ENCODE data around the gene KRT13.

Gene KRT13

DNA sequence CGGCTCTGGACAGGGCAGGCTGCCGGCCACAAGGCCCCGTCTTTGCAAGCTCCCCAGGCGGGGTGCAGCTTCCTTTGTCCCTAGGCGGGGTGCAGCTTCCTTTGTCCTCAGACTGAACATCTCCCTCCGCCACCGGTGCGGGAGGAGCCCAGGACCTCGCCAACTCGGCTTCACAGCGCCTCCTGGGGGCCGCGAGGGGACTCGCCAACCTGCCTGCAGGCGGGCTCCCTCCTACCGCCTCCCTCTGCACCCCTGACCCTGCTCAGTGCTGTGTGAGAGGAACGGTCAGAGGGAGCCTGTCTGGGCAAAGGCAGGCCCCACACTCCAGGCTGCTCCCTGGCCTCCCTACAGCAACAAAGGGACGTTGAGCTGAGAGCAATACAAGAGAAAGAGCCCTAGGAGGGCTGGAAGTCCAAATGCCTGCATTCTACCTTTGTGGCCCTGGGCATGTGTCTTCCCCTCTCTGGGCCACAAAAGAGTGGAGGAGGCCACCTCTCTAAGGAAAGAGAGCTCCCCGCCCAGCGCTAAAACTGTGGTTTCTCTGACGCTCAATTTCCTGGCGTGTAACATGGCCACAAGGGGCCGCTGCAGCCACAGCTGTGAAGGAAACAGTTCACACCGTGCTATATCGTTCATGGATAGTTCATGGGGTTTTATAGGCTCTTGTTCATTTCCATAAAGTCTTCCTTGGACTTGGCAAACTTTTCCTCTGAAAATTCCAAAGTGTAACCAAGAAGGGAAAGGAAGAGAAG is 43.6 kb upstream of the KRT13 start:
- Histone ChIP-seq H3K9me3 (ENCODE audit: low read length) (no peaks in the 10 kb centered on the region), H3K79me2 (ENCODE audit: insufficient read depth, low read length) (no peaks in the 10 kb centered on the region), H3K9ac (ENCODE audit: low read length) (no peak overlapping the region), H3K36me3 (ENCODE audit: insufficient read depth, low read length) (no peaks in the 10 kb centered on the region), H3K4me3 (ENCODE audit: low read depth, low read length, poor library complexity, severe bottlenecking) (no peak overlapping the region), H3K4me2 (ENCODE audit: low read length) (no peak overlapping the region), H3K27me3 (ENCODE audit: insufficient read depth, low read length) (0 out of 2 replicates have a peak, but pooled peaks cover 6% of the 10 kb centered on the region), H3K9me2 (ENCODE audit: low read depth, low read length) (no peaks in the 10 kb centered on the region), H2AFZ (ENCODE audit: low read length) (no peak overlapping the region), H4K20me1 (ENCODE audit: insufficient read depth, low read length) (no peaks in the 10 kb centered on the region), H3K4me1 (ENCODE audit: insufficient read depth, low read length, severe bottlenecking) (no peaks in the 10 kb centered on the region), H3K27ac (ENCODE audit: low read depth, low read length, poor library complexity, severe bottlenecking) (no peak overlapping the region), H3F3A (ENCODE audit: insufficient read depth, low read length) (no peaks in the 10 kb centered on the region)
- no peak for TF ChIP-seq EZH2 (IDR thresholded peaks at IDR 0.05; ENCODE audit: borderline replicate concordance, low read length)
- TF ChIP-seq, protein P1, sequence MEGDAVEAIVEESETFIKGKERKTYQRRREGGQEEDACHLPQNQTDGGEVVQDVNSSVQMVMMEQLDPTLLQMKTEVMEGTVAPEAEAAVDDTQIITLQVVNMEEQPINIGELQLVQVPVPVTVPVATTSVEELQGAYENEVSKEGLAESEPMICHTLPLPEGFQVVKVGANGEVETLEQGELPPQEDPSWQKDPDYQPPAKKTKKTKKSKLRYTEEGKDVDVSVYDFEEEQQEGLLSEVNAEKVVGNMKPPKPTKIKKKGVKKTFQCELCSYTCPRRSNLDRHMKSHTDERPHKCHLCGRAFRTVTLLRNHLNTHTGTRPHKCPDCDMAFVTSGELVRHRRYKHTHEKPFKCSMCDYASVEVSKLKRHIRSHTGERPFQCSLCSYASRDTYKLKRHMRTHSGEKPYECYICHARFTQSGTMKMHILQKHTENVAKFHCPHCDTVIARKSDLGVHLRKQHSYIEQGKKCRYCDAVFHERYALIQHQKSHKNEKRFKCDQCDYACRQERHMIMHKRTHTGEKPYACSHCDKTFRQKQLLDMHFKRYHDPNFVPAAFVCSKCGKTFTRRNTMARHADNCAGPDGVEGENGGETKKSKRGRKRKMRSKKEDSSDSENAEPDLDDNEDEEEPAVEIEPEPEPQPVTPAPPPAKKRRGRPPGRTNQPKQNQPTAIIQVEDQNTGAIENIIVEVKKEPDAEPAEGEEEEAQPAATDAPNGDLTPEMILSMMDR (IDR thresholded peaks at IDR 0.05; ENCODE audit: low read length): peak; percentile 97

DNA sequence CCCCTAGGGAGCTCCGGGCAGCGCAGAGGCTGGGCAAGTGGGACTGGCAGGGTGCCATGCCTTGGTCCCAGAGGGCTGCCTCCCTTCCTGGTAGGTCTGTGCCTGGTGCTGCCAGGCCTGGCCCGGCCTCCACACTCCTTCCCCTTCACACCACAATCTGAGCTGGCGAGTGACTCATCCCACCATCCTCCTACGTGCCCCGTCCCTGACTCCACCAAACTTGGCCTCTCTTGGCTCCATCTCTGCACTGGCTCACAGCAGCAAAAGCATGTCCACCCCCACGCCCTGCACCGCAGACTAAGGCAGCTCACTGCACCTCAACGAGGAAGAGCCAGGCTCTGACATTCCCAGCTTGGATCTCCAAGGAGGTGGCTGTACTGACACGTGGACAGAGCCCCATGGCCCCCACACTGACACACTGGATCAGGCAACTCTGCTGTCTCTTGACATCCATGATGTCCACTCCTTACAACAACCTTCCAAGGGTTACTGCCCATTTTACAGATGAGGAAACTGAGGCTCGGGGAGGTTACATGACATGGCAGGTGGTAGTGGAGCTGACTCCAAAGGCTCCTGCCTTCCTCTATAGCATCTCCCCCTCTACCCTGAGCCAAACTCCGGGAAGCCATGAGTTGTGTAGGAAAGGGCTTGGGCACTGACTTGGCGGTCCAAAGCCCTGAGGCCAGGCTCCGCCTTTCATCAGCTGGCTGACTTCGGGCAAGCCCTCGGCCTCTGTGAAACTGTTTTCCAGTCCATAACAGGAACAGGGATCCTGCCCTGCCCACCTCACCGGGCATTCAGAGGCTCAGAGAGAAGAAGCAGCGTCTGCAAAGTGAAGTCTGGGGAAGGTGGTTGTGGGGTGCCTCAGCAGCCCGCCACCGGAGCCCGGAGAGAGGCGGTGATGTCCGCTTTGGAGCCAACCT is 42.8 kb upstream of the KRT13 start:
- Histone ChIP-seq H3K9me3 (ENCODE audit: low read length) (no peaks in the 10 kb centered on the region), H3K27me3 (ENCODE audit: insufficient read depth, low read length) (0 out of 2 replicates have a peak, but pooled peaks cover 6% of the 10 kb centered on the region), H3K4me2 (ENCODE audit: low read length) (no peak overlapping the region), H3K4me3 (ENCODE audit: low read depth, low read length, poor library complexity, severe bottlenecking) (no peak overlapping the region), H3F3A (ENCODE audit: insufficient read depth, low read length) (no peaks in the 10 kb centered on the region), H4K20me1 (ENCODE audit: insufficient read depth, low read length) (no peaks in the 10 kb centered on the region), H3K9me2 (ENCODE audit: low read depth, low read length) (no peaks in the 10 kb centered on the region), H3K27ac (ENCODE audit: low read depth, low read length, poor library complexity, severe bottlenecking) (no peak overlapping the region), H3K79me2 (ENCODE audit: insufficient read depth, low read length) (no peaks in the 10 kb centered on the region), H3K9ac (ENCODE audit: low read length) (no peak overlapping the region), H3K36me3 (ENCODE audit: insufficient read depth, low read length) (no peaks in the 10 kb centered on the region), H3K4me1 (ENCODE audit: insufficient read depth, low read length, severe bottlenecking) (no peaks in the 10 kb centered on the region), H2AFZ (ENCODE audit: low read length) (no peak overlapping the region)
- TF ChIP-seq, protein P1 (IDR thresholded peaks at IDR 0.05; ENCODE audit: low read length): no peak
- no peak for TF ChIP-seq EZH2 (IDR thresholded peaks at IDR 0.05; ENCODE audit: borderline replicate concordance, low read length)

DNA sequence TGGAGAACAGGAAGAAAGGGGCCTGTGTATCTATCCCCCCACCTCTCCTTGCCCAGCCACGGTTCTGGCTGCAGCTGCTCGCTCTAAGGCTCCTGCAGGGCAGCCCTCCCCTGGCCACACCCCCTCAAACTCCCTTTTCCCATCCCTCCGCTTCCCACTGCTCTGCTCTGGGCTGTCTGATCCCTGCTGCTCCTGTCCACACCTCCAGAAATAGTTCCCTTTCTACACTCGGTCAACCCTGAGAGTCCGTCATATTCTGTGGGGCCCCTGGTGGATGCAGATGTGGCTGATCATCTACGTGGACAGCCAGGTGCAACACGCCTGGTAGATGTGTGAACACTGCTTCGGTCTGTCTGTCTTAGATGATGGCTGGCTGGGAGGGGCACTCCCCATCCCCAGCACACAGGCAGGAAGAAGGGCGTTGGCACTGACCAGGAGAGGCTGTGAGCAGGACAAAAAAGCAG is 42.0 kb upstream of the KRT13 start:
- Histone ChIP-seq H3K9ac (ENCODE audit: low read length) (no peak overlapping the region), H3K79me2 (ENCODE audit: insufficient read depth, low read length) (no peaks in the 10 kb centered on the region), H3K9me3 (ENCODE audit: low read length) (no peaks in the 10 kb centered on the region), H3K4me2 (ENCODE audit: low read length) (no peak overlapping the region), H3K4me3 (ENCODE audit: low read depth, low read length, poor library complexity, severe bottlenecking) (no peak overlapping the region), H2AFZ (ENCODE audit: low read length) (no peak overlapping the region), H3F3A (ENCODE audit: insufficient read depth, low read length) (no peaks in the 10 kb centered on the region), H3K9me2 (ENCODE audit: low read depth, low read length) (no peaks in the 10 kb centered on the region), H3K36me3 (ENCODE audit: insufficient read depth, low read length) (no peaks in the 10 kb centered on the region), H3K27me3 (ENCODE audit: insufficient read depth, low read length) (0 out of 2 replicates have a peak, but pooled peaks cover 6% of the 10 kb centered on the region), H3K27ac (ENCODE audit: low read depth, low read length, poor library complexity, severe bottlenecking) (no peak overlapping the region), H4K20me1 (ENCODE audit: insufficient read depth, low read length) (no peaks in the 10 kb centered on the region), H3K4me1 (ENCODE audit: insufficient read depth, low read length, severe bottlenecking) (no peaks in the 10 kb centered on the region)
- TF ChIP-seq EZH2 (IDR thresholded peaks at IDR 0.05; ENCODE audit: borderline replicate concordance, low read length): no peak
- TF ChIP-seq, protein P1 (IDR thresholded peaks at IDR 0.05; ENCODE audit: low read length): no peak

Measured in OCI-LY1 (cell line).